DMS153 treated with DMSO at 0.1 percent for 48 hours (cell line): ENCODE results near the gene ITPRIPL2.

Experiments used
- DNase-seq: peaks from one replicate; lab custom pipeline; 2025; ENCODE audit not compliant: unreplicated experiment; lab: John Stamatoyannopoulos, UW

ITPRIPL2 gene

DNA sequence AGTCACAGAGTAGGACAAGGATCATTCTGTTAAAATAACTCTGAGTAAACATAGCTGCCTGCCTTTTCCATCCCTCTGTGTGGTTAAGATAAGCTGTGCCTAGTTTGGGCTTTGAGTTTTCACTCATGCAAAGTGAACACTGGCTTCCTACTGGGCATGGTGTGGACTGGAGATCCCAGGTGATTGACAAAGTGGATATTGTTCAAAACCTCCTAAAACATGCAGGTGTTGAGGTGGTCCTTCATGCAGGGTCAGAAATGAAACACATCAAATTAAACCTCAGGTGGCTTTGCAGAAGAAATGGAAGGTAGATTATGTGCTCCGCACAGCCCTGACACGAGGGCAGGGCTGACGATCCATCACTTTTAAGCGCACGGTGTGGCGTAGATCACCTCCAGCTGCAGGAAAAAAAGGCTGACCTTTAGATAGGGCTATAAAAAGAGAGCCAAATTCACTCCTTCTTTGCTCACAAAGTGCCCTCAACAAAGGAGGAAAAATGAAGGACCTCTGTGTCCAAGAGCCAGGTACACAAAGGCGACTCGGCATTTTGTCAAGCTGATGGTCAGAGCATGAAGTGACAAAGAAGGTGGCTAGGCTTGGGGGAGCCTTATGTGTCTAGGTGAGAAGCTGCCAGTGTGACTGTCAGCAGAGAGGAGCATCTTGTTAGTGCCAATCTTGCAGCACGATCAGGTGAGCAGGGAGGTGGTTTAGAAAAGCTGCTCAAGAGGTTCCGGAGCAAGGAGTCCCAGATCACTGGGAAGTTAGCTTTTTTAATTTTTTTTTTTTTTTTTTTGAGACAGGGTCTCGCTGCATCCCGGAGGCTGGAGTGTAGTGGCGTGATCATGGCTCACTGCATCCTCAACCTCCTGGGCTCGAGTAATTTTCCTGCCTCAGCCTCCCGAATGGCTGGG lies 19.9 kb upstream of the ITPRIPL2 start:
- DNase-seq: no peak

DNA sequence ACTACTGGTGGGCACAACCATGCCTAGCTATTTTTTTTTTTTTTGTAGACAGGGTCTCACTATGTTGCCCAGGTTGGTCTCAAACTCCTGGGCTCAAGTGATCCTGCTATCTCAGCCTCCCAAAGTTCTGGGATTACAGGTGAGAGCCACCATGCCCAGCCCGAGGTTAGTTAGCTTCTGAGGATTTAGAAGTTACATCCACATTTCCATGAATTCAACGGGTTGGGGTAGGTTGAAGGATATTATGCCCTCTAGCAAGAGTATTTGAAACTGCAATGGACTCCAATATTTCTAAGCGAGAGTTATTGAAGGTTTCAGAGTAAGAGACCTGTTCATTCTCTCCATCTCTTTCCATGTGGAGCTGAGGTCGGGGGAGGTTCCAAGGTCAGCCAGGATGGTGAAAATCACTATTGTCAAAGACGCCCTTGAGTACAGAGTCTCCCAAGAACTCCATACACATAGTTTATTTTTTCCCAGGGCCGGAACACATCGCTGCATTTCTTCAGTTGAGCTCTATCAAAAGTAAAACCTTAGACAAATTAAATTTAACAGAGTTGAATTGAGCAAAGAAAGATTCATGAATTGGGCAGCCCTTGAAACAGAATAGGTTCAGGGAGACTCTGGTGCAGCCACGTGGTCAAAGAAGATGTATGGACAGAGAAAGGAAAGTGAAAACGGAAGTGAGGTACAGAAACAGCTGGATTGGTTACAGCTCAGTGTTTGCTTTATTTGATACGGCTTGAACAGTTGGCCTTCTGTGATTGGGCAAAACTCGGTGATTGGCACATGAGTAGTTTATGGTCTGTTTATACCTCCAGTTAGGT lies 19.0 kb upstream of the ITPRIPL2 start:
- no peak for DNase-seq

DNA sequence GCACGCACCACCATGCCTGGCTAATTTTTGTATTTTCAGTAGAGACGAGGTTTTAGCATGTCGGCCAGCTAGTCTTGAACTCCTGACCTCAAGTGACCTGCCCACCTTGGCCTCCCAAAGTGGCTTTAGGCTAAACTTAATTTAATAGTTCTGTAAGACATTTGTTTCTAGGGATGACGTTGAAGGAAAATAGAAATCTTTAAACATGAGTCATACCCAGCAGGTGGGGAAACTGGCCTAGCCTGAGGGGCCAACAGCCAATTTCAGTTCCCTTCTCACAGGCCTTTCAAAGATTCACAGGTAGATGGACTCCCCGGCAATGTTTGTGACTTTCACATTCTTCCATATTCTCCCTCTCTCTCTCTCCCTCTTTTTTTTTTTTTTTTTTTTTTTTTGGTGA lies 18.1 kb upstream of the ITPRIPL2 start:
- DNase-seq: no peak

DNA sequence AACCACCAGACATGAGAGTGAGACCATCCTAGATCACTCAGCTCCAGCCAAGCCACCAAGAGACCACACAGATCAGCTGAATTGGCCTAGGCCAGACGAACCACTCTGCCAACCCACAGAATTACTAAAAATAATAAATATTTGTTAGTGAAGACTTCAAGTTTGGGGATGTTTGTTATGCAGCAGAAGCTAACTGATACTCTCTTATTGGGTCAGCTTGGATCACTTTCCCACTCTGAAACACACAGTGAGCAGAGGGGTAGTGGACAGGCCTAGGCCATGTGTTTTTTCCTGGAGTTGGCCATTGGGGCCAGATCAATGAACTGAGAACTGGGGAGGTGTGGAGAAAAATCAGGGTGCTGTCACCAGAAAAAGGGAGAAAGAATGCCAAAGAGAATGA lies 15.6 kb upstream of the ITPRIPL2 start:
- DNase-seq: no peak

GRCh38 chr16:19102187-19102872 lies 11.4 kb upstream of the ITPRIPL2 start:
- DNase-seq: no peak

GRCh38 chr16:19104607-19105006 lies 9.2 kb upstream of the ITPRIPL2 start:
- DNase-seq: no peak

DNA sequence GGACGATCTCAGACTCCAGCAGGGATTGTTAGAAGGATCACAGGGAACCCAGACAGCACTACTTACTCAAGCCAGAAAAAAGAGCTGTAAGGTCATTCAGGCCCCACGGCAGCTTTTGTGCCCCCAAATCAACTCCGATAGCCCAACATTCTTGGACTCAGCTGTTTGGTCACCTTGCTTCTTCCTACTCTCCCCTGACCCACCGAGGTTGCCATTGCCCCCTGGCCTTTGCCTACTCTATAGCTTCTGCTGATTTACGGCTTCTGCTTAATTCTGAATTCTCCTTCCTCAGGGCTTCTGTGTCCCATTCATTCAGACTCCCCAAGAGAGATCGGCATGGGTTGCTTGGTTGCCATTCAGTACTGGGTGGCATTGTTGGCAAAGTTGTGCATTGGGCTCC lies 8.6 kb upstream of the ITPRIPL2 start:
- DNase-seq: no peak

DNA sequence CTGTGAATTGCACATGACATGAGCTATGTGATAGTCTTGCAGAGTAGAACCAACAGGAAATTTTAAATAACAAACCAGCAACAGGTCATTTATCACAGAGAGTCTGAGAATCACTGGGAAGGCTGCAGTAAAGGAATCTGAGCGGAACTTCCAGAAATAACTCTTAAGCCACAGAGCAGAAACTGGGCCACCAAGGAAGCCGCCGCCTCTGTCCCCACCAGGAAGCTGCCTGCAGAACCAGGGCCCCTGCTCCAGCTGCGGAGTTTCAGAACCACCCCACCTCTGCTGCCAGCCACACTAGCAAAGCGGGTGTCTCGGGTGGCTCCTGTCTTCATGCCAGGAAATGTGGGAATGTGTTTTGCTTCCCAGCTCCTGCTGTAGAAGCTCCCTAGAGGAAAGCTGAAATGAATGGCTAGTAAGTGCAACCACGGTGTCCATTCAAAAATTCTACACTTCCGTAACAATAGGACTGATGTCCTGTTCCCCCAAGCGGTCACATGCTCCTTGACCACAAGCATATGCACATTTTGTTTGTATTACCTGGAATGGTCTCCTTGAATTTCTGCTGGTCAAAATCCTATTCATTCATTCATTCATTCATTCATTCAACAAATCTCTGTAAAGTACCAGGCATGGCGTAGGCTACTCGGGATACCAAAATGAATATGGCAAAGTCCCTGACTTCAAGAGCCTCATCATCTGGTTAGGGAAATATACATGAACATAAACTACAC lies 7.7 kb upstream of the ITPRIPL2 start:
- no peak for DNase-seq

DNA sequence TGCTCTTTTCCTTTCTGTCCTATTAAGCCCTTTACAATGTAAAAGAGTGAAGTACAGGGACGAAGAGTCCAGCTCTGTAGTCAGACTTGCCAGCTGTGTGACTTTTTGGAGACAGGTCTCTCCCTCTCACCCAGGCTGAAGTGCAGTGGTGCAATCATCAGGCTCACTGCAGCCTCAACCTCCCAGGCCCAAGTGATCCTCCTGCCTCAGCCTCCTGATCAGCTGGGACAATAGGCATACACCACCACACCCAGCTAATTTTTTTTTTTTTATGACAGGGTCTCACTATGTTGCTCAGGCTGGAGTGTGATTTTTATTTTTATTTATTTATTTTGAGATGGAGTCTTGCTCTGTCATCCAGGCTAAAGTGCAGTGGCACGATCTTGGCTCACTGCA lies 7.1 kb upstream of the ITPRIPL2 start:
- no peak for DNase-seq

- DNase-seq: no peak
Measured at GRCh38 chr16:19108409-19109287, 5.1 kb upstream of the ITPRIPL2 start.

- DNase-seq: no peak
Measured at GRCh38 chr16:19109288-19109664, 4.5 kb upstream of the ITPRIPL2 start.

- no peak for DNase-seq
Measured at GRCh38 chr16:19110537-19111360, 3.0 kb upstream of the ITPRIPL2 start.

- no peak for DNase-seq
Measured at GRCh38 chr16:19112099-19112407, 1.7 kb upstream of the ITPRIPL2 start.

GRCh38 chr16:19114359-19115147 lies 789 bp downstream of the ITPRIPL2 start:
- no peak for DNase-seq

DNA sequence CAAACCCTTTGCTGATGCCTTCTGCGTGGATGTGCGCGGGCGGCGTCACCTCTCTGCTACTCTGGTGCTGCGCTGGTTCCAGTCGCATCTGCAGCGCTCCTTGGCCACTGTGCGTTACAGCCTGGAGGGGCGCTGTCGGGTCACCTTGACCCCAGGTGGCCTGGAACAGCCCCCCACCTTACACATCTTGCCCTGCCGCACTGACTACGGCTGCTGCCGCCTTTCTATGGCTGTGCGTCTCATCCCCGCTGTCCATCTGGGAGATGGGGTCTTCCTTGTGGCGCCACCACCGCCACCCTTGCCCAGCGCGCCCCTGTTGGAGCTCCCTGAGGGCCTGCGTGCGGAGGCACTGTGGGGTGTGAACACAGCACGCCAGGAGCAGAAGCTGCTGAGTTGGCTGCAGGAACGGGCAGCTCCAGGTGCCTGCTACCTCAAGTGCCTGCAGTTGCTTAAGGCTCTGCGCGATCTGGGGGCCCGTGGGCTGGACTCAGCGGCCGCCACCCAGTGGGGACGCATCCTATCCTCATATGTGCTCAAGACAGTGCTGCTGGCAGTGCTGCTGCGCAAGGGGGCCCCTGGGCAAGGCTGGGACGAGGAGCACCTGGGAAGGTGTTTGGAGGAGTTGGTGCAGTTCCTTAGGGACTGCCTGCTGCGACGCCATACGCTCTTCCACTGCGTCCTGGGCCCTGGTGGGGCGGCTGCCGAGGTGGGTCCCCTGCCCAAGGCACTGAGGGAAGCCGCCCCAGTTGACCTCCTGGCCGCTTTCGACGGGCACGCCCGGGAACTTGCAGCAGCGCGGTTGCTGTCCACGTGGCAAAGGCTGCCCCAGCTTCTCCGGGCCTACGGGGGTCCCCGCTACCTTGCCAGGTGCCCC lies 1.6 kb downstream of the ITPRIPL2 start:
- DNase-seq: no peak

DNA sequence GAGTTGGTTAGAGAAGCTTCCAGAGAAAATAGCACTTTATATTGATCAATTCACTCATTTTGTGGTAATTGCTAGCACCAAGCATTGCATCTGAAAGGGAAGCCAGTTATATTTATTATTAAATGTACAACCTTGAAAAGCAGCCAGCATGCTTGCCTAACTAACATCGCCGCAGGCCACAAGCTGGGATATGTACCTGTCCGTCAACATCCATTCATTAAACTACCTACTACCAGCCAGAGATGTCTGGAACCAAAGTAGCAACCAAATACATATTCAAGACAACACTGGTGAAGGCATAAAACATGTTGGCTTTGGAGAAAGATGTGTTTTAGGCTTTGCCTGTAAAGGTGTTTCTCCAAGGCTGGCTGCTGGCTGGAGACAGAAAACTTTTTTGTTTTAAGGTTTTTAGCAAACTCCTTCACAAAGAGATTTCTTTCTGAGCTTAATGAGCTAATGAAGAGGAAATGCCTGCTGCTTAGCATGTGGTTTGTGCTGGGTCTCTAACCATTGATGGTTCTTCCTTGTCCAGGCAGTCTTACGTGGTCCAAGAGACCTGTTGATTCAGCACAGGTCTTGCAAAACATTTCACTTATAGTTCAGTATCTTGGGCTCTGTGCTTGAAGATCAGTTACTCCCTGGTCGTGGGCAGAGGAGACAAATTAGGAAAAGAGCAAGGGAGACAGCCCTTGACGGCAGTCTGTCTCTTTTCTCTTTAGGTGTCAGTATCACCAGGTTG lies 3.1 kb downstream of the ITPRIPL2 start:
- DNase-seq: no peak

- DNase-seq: no peak
Measured at GRCh38 chr16:19118938-19119431, 5.2 kb downstream of the ITPRIPL2 start.
